ENCODE measurements around the gene TSPO. TPM values are rescaled to one million over a fixed set of nuclear protein-coding genes. Genes with fewer than 3 reads are reported as not detected.

The TSPO gene
- total RNA-seq, 3 donors from 2014 or later (not counting 1 experiment from before 2014, with no cell fraction given): 52.1 to 81.7 (median 59.3) TPM

DNA sequence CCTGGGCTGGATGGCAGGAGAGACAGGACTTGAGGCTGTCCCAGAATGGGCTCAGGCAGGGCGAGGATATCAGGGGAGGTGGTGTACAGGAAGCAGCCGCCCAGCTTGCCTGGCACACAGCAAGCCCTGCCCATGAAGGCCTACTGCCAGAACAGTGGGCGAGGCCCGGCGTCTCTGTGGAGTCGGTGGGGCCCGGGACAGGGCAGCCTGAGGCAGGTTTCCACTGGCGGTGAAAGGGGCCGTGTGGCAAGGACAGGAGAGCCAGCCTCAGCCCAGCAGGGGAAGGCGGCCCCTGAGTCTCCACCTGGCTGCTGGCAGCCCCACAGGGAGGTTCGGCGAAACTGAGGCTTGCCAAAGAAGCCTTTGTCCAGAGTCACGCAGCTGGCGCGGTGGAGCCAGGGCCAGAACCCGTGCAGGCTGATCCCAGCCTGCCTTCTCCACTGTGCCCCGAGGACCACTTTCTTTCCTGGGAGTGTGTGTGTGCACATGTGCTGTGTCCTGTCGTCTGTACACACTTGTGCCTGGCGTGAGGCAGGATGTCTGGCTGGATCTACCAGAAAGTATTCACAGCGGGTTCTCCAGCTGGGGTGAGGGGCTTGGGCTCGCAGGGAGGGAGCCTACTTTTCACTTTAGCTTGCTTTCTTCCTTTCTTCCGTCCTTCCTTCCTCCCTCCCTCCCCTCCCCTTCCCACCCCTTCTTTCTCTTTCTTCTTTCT, 1.2 kb downstream of the TSPO start:
- no peaks in the 10 kb centered on the region for H3K27me3 Mint-ChIP-seq (ENCODE audit: low read depth in 2 of 2)
- Histone ChIP-seq H3K4me1 (ENCODE audit: control insufficient read depth, insufficient read depth, low read length) (peaks cover 61% of the 10 kb centered on the region), H3K27me3 (ENCODE audit: control insufficient read depth, insufficient read depth, low read length) (no peaks in the 10 kb centered on the region), H3K36me3 (ENCODE audit: control insufficient read depth, insufficient read depth, low read length) (no peaks in the 10 kb centered on the region), H3K9me3 (ENCODE audit: control insufficient read depth, insufficient read depth, low read length) (no peaks in the 10 kb centered on the region), H3K4me3 (ENCODE audit: low read length) (peak overlapping the region; percentile 76), H3K27ac (ENCODE audit: low read length) (peak overlapping the region; percentile 39)
- ATAC-seq (peak; percentile 69 to 77 (median 76)), DNase-seq (peak; percentile 44 to 74)
- TF ChIP-seq, protein P1, sequence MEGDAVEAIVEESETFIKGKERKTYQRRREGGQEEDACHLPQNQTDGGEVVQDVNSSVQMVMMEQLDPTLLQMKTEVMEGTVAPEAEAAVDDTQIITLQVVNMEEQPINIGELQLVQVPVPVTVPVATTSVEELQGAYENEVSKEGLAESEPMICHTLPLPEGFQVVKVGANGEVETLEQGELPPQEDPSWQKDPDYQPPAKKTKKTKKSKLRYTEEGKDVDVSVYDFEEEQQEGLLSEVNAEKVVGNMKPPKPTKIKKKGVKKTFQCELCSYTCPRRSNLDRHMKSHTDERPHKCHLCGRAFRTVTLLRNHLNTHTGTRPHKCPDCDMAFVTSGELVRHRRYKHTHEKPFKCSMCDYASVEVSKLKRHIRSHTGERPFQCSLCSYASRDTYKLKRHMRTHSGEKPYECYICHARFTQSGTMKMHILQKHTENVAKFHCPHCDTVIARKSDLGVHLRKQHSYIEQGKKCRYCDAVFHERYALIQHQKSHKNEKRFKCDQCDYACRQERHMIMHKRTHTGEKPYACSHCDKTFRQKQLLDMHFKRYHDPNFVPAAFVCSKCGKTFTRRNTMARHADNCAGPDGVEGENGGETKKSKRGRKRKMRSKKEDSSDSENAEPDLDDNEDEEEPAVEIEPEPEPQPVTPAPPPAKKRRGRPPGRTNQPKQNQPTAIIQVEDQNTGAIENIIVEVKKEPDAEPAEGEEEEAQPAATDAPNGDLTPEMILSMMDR (IDR thresholded peaks at IDR 0.05): no peak
- intact Hi-C loops (cut with micrococcal nuclease): loop anchor here (5.0 kb wide), 1 partner anchor 35 kb away; the partner anchor contains the start of gene TTLL12
- H3K27ac Mint-ChIP-seq: peak overlapping the region; percentile 18 to 90
- H3K9me3 Mint-ChIP-seq: no peaks in the 10 kb centered on the region
- peaks cover 27 to 33% of the 10 kb centered on the region in 2 donors for H3K4me1 Mint-ChIP-seq
- WGBS (ENCODE audit: insufficient coverage): 10% methylated on average over 22 of the region's 22 CpGs
- H3K36me3 Mint-ChIP-seq: no peaks in the 10 kb centered on the region
- peak overlapping the region; percentile 86 for H3K4me3 Mint-ChIP-seq

DNA sequence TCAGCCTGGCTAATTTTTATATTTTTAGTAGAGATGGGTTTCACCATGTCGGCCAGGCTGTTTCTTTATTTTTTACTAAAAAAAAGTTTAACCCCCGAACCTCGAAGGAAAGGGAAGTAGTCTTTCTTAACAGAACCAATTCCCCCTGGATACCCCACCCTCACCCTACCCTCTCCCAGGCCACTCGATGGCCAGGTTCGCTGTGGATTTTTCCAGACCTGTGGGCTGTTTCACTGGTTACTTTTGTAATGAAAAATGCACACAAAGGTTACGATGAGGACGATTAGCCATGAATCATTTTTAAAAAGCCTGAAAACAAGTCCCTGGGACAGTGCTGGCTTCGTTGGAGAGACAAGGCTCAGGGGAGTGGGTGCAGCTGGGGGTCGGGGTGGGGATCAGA, 2.5 kb downstream of the TSPO start:
- no peak overlapping the region for H3K27ac ChIP-seq (ENCODE audit: low read length)
- Mint-ChIP-seq H3K27ac (no peak overlapping the region), H3K36me3 (no peaks in the 10 kb centered on the region), H3K27me3 (ENCODE audit: low read depth in 2 of 2) (no peaks in the 10 kb centered on the region), H3K4me3 (no peak overlapping the region), H3K9me3 (no peaks in the 10 kb centered on the region), H3K4me1 (peaks cover 22 to 33% of the 10 kb centered on the region in 2 donors)
- no peaks in the 10 kb centered on the region for H3K9me3 ChIP-seq (ENCODE audit: control insufficient read depth, insufficient read depth, low read length)
- H3K36me3 ChIP-seq (ENCODE audit: control insufficient read depth, insufficient read depth, low read length): no peaks in the 10 kb centered on the region
- intact Hi-C loops (cut with micrococcal nuclease): loop anchor here (5.0 kb wide), 1 partner anchor 33 kb away; the partner anchor contains the start of gene TTLL12
- H3K4me3 ChIP-seq (ENCODE audit: low read length): no peak overlapping the region
- DNase-seq (no peak), ATAC-seq (no peak)
- peaks cover 47% of the 10 kb centered on the region for H3K4me1 ChIP-seq (ENCODE audit: control insufficient read depth, insufficient read depth, low read length)
- H3K27me3 ChIP-seq (ENCODE audit: control insufficient read depth, insufficient read depth, low read length): no peaks in the 10 kb centered on the region
- WGBS (ENCODE audit: insufficient coverage): 62% methylated on average over 8 of the region's 9 CpGs
- TF ChIP-seq, protein P1 (IDR thresholded peaks at IDR 0.05): no peak

DNA sequence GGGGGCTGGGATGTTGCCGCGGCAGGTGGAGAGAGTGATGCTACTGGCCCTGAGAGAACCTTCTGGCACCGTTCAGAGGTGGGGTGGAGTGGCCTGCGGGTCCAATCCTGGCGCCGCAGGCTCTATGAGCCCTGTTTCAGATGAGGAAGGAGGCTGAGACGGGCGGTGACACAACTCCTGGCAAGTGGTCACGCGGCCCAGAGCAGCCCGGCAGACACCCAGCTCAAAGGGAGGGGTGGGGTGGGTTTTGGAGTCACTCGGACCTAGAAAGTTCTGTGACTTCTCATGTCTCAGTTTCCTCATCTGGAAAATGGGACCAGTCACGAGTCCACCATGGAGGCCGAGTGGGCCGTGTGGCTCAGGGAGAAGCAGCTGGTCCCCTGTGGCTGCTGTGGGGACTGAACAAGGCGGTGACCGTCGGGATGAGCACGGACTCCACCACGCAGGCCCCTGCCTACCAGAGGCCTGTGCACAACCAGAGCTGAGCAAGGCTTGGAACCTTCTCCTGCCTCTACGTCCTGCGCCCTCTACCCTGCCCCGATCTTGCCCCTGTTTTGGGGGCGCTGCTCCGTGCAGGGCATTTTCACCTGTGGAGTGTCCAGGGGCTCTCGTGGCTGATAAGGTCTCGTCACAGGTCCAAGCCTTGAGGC, 3.7 kb downstream of the TSPO start:
- Mint-ChIP-seq H3K9me3 (no peaks in the 10 kb centered on the region), H3K36me3 (no peaks in the 10 kb centered on the region), H3K27me3 (ENCODE audit: low read depth in 2 of 2) (no peaks in the 10 kb centered on the region), H3K27ac (no peak overlapping the region), H3K4me1 (peaks cover 22 to 31% of the 10 kb centered on the region in 2 donors), H3K4me3 (no peak overlapping the region)
- WGBS (ENCODE audit: insufficient coverage): 92% methylated on average over 27 of the region's 27 CpGs
- intact Hi-C loops (cut with micrococcal nuclease): loop anchor here (5.0 kb wide), 1 partner anchor 32 kb away; the partner anchor contains the start of gene TTLL12
- H3K4me3 ChIP-seq (ENCODE audit: low read length): no peak overlapping the region
- no peaks in the 10 kb centered on the region for H3K27me3 ChIP-seq (ENCODE audit: control insufficient read depth, insufficient read depth, low read length)
- no peaks in the 10 kb centered on the region for H3K36me3 ChIP-seq (ENCODE audit: control insufficient read depth, insufficient read depth, low read length)
- ATAC-seq (no peak), DNase-seq (no peak)
- H3K4me1 ChIP-seq (ENCODE audit: control insufficient read depth, insufficient read depth, low read length): peaks cover 42% of the 10 kb centered on the region
- TF ChIP-seq, protein P1 (IDR thresholded peaks at IDR 0.05): no peak
- no peak overlapping the region for H3K27ac ChIP-seq (ENCODE audit: low read length)
- no peaks in the 10 kb centered on the region for H3K9me3 ChIP-seq (ENCODE audit: control insufficient read depth, insufficient read depth, low read length)
